Superior temporal gyrus (tissue), 1 donor: ENCODE results near the gene UFC1.

ENCODE experiments used
- DNase-seq: peaks from one replicate; pipeline ENCODE4 v3.0.0-alpha.2; 2016; ENCODE audit errors: extremely low spot score

The UFC1 gene

GRCh38 chr1:161171191-161171590 lies 17.4 kb downstream of the UFC1 start:
- DNase-seq, result no peak

GRCh38 chr1:161171696-161172095 lies 17.9 kb downstream of the UFC1 start:
- no peak for DNase-seq

DNA sequence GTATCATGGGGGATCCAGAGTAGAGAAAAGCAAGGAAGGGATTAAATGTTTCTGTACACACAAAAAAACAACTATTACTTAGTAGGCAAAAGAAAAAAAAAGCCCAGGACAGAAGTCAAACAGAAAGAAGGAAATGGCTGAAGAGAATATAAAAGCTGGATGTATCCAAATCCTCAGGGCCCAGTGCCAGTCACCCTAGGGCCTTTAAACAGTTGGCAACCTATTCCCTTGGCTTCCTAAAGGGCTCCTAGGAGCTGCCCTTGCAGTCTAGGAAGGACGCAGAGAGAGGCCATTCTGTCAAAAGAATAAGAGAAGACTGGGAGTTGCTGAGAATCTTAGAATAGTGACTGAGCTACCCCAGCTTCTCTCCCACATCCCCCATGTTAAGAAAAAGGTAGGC lies 18.6 kb downstream of the UFC1 start:
- no peak for DNase-seq

GRCh38 chr1:161172776-161173376 lies 19.1 kb downstream of the UFC1 start:
- no peak for DNase-seq

- DNase-seq, result no peak
Measured at GRCh38 chr1:161173711-161174110, 19.9 kb downstream of the UFC1 start.

- DNase-seq, result no peak
Measured at GRCh38 chr1:161174911-161175310, 21.1 kb downstream of the UFC1 start.

DNA sequence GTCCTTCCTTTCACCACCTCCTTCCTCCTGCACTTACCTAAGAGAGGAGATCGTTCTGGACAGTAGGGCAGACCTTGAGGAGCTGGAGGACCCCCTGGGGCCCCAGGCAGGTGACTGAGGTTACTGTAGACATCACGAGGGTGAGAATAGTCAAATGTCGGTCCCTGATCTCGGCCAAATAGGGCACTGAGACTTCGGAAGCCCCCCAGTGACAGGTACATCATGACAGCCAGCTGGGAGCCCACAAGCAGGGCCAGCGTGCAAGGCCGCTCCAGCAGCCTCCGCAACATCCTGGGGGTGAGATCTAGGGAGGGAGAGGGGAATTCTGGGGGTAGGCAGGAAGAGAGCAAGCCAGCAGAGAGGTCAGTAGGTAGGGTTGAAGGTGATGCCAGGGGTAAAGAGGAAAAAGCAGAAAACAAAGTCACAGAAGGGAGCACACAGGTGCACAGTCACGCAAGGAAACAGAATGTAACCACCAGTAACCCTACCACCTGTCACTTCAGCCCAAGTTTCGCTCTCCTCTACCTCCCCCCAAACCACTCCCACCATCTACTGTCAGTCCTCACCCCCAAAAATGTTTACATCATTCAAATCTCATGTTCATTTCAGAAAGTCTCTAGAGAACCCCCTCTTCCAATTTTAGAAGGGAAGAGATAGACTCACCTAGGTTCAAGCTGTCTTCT lies 22.1 kb downstream of the UFC1 start:
- no peak for DNase-seq

DNA sequence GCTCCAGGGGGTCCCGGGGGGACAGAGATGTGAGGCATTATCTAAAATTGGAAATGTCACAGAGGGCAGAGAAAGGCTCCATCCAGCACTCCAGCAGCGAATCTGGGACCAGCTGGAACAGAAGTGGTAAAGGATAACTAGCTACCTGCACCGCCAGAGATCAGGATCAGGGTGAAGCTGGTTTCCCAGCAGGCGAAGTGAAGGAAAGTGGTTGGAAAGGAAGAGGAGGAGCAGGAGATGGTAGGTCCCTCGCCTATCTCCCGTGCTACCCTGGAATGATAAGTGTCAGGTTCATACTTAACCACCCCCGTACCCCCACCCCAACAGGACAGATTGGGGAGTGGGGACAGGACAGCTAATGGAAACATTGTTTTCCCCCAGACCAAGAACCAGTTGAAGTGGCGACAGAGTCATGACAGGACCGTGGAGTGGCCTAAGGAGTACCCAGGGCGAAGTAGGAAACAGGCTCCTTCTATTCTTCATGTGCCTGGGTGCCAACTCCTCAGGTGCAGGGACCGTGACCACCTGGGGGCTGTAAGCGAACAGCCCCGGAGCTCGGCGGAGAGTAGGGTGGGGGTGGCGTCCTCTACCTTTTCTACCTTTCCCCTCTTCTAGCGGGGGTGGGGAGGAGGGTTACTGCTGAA lies 22.8 kb downstream of the UFC1 start:
- DNase-seq, result no peak

- peak; percentile 84 for DNase-seq
Measured at GRCh38 chr1:161177112-161177935, 23.5 kb downstream of the UFC1 start, which contains the start of gene B4GALT3. Gene B4GALT3, minus strand, starts transcription at chr1:161177507. Its CDS starts 1,447 bp downstream, at chr1:161176060.

DNA sequence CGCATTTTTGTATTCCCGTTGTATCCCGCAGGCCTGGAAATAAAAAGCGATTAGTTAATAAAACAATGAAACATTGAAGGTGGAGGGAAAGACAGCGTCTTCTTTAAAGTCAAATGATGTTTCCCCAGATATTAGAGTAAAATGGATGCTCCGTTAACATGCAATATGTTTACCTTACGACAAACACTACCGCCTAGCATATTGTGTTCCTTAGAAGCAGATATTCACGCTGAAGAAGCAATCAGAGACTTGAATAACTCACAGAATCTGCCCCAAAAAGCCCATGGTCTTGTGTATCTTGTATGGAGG lies 24.1 kb downstream of the UFC1 start:
- DNase-seq, result no peak

DNA sequence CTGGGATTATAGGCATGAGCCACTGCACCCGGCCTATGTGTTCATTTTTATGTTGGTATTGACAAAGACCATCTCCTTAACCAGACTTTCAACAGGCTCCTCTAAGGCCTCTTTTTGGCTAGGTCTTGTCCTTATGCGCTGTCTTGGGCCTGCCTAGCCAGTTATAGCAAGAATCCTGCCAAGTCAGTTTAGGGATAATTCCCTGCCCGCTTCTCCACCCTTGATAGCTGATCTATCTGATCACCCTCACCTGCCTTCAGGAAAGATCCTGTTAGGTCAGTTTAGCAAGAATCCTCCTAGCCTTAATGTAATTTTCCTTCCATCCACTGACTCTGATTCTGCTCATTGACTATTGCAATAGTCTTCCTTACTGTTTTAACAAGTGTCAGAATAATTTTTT lies 25.9 kb downstream of the UFC1 start:
- DNase-seq, result no peak

DNA sequence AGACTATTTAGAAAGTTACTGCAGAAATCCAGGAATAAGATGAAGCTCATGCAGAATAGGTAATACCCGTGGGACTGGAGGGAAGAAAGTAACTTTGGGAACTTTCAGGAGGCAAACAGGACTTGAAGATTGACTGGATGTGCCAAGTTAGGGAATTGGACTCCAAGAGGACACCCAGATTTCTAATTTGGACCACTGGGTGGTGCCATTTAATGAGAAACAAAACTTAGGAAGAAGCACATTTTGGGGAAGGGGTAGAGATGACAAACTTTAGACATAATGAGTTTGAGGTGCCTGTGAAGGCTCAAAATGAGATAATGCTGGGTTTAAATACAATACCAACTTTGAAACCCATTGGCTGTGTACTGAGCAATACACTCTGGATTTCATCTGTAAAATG lies 26.9 kb downstream of the UFC1 start:
- DNase-seq, result no peak

DNA sequence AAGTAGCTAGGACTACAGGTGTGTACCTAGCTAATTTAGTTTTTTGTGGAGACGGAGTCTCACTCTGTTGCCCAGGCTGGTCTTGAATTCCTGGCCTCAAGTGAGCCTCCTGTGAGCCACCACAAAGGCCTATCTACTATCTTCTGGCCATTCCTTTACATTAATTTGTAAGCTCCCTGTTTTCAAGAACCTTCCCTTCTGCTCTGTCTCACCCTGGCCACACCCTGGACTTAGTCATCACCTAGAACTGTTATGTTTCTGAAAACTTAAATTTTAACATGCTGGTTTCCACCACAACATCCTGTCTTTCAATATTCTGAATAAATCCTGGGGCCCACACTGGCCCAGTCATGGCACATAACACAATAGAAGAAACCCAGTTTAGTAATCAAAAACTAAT lies 28.4 kb downstream of the UFC1 start:
- no peak for DNase-seq

GRCh38 chr1:161185282-161185682 lies 31.5 kb downstream of the UFC1 start:
- peak; percentile 71 for DNase-seq

- DNase-seq, result no peak
Measured at GRCh38 chr1:161185732-161186311, 32.0 kb downstream of the UFC1 start.

DNA sequence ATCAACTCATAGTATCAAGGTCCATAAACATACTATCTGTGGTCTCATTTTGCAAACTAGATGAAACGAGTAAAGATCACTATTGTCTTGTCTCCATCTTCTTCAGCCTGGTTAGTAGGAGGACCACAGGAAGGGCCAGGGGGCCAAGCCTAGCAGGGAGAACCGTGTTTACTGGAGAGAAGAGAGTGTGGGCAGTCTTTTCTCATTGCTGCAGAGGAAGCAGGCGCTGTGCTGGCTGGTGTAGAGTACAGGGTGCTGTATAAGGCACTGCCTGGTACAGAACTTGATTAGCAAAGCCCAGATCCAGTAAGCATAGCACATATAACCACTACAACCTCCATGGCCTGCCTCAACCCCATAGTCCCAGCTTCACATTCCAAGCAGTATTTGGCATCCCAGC lies 33.5 kb downstream of the UFC1 start:
- DNase-seq, result no peak

- no peak for DNase-seq
Measured at GRCh38 chr1:161188381-161188780, 34.6 kb downstream of the UFC1 start.

GRCh38 chr1:161189036-161189435 lies 35.3 kb downstream of the UFC1 start:
- no peak for DNase-seq

DNA sequence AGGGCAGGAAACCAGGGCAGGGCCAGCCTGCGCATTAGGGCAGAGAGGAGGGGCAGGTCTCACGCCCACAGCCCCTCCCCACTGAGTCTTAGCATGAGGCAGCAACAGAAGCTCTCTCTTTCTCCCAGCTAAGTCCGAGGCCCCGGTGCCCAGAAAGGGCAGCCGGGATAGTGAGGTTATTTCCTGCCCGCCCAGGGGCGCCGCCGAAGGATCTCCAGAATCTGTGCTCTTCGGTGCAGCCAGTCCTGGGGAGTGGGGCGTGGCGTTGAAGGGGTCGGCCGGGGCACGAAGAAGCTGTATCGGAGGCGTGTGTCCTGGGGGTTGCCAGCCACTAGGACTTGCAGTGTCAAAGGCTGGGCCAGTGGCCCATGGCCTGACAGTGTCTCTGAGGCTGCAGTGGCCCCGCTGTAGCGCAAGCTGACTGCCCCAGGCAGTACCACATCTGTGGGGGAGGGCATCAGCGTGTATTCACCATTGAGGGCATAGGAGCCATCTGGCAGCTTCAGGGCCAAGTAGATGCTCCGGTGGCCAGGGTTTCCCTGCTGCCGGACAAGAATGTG lies 37.3 kb downstream of the UFC1 start:
- peak; percentile 57 for DNase-seq

GRCh38 chr1:161191971-161192370 lies 38.2 kb downstream of the UFC1 start:
- DNase-seq, result no peak
